GM18861 (cell line): ENCODE data around the gene ZSWIM3.
A peak's percentile ranks its signal among the peaks of the same experiment; 100 is the strongest.

Experiments
- ATAC-seq: cut with Tn5 transposase; IDR thresholded peaks from one replicate; pipeline ENCODE4 v1.9.1; 2021; ENCODE audit not compliant: unreplicated experiment

ZSWIM3 gene

DNA sequence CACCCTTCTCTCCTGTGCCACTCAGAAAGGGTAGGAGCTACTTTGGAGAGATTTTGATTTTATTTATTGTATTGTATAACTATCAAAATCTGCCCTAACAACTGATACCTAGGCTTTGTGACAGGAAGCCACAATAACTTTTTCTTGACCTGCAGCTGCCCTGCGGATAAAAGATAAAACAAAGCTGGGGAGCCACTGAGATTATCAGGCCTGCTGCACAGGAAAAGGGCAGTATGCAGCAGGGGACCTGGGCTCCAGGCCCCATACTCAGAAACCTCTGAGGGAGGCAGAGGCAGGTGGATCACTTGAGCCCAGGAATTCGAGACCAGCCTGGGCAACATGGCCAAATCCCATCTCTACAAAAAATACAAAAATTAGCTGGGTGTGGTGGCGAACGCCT lies 24.8 kb upstream of the ZSWIM3 start:
- ATAC-seq = no peak

DNA sequence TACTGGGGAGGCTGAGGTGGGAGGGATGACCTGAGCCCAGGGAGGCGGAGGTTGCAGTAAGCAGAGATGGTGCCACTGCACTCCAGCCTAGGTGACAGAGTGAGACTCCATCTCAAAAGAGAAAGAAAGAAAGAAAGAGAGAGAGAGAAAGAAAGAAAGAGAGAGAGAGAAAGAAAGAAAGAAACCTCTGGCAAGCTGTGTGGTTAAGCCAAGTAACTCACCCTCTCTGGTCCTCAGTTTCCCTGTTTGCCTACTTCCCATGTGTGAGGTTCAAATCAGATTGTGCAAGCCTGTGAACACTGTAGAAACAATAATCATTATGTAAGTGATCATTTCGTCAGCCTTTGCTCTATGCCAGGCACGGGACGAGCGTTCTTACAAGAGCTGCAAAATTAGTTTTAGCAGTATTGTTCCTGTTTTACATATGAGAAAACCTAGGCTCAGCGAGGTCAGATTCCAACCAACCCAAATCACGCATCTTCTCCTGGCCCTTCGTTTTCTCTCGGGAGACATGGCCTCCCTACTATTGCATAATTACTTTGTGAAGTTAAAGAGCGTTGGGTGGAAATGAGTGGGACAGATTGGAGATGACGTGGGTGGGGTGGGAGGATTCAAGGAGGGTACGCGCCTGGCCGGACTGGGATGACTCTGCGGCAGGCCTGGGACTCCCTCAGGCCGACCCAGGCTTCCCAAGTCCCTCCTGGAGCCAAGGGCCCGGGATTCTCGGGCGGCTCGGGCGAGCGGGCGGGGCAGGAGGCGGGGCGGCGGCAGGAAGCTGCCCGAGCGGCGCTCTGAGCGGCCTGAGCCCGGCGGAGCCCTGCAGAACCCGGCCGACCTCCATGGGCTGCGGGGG lies 24.2 kb upstream of the ZSWIM3 start, which contains the start of gene SNX21:
Gene SNX21 (plus strand): TSS at position 770 of the 853 bp plus-strand sequence. CDS start 121 bp downstream, outside the sequence.
- ATAC-seq = no peak

DNA sequence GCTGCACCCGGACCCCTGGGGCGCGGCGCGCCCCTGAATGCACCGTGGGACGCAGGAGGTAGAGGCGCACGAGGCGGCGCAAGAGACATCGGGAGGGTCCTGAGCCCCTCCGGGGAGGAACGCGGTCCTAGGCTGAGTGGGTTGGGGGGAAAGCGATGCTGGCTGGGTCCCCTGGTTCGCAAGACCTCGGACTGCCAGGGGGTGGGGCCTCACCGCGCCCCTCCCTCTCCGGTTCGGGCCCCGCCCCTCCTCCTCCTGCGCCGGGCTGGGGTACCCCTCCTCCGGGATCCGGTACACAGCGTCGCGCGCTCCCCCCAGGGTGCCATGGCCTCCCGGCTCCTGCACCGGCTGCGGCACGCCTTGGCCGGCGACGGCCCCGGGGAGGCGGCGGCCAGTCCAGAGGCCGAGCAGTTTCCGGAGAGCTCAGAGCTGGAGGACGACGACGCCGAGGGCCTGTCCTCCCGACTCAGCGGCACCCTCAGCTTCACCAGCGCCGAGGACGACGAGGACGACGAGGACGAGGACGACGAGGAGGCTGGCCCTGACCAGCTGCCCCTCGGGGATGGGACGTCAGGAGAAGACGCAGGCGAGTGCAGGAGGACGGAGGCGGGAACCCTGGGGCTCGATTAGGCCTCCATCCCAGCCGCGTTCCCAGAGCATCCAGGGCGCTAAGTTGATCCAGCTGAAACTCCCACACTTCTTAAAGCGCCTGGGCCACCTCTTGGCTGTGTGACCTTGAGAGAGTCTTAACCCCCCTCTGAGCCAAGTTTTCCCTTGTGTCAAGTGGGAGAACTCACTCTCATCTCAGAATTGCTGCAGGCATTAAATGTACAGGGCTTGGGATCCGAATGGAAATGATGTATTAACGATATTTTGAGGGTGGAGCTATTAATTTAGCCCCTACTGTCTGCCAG lies 23.3 kb upstream of the ZSWIM3 start:
- no peak for ATAC-seq

- no peak for ATAC-seq
Observed at GRCh38 chr20:45834797-45835161, 22.6 kb upstream of the ZSWIM3 start.

DNA sequence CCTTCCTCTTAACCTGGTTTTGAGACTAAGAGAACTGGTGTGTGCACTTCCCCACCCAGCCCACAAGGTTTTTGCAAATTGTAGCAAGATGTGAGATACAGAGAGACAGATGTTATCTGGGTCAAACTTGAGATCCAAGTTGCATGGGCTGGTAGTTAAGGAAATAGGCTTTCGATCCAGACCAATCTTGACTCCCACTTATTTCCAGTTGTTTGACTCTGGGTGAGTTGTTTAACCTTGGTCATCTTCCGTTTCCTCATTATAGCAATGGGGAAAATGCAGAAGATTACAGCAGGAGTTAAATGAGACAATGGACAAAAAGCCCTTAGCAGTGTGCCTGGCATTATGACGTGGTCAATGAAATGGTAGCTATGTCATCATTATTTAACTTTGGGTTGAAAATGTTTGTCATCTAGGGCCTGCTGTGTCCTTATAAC lies 22.1 kb upstream of the ZSWIM3 start:
- ATAC-seq = no peak

- ATAC-seq = no peak
Observed at GRCh38 chr20:45835825-45836224, 21.6 kb upstream of the ZSWIM3 start.

DNA sequence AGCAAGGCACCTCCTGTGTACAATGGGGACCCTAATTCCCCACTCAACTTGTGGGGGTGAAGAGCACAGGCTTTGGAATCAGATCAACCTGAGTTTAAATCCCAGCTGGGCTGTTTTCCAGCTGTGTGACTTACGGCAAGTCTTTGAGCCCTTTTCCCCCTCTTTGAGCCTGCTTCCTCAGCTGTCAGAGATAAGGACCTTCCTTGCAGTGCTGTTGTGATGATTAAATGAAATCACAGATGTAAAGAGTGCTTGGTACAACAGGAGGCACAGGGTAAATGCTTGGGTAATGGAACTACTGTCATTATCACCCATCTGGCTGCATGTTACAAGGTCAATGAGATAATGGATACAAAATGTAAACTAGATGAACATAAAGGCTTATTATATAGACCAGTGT lies 20.6 kb upstream of the ZSWIM3 start:
- no peak for ATAC-seq

GRCh38 chr20:45840700-45841198 lies 16.7 kb upstream of the ZSWIM3 start:
- ATAC-seq = no peak

DNA sequence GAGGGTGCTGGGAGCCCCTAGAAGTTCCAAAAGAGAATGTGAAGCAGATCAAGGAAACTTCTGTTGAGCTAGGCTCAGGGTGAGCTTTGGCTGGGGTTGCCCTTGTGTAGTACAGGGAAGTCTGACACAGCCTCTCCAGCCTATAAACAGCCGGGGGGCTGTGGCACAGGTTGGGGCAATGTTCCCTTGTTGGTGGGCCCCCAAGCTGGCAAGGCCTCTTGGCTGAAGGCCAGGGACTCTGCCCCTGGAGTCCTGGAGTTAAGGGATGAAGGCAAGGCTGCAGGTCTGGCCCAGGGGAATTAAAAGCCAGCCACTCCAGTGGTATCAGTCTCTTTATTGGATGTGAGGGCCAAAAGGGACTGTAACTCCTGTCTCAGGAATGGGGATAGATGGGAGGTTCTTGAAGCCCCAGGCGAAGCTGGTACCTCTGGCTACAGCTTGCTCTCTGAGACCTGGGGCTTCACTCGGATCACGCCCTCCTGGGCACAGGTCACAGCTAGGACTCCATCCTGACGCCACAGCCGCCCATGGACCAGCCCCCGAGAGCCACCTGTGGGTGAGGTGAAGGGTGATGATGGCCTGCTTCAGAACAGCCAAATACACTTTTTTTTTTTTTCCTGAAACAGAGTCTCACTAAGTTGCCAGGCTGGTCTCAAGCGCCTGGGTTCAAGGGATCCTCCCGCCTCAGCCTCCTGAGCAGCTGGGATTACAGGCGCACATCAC lies 15.8 kb upstream of the ZSWIM3 start:
- ATAC-seq = no peak

DNA sequence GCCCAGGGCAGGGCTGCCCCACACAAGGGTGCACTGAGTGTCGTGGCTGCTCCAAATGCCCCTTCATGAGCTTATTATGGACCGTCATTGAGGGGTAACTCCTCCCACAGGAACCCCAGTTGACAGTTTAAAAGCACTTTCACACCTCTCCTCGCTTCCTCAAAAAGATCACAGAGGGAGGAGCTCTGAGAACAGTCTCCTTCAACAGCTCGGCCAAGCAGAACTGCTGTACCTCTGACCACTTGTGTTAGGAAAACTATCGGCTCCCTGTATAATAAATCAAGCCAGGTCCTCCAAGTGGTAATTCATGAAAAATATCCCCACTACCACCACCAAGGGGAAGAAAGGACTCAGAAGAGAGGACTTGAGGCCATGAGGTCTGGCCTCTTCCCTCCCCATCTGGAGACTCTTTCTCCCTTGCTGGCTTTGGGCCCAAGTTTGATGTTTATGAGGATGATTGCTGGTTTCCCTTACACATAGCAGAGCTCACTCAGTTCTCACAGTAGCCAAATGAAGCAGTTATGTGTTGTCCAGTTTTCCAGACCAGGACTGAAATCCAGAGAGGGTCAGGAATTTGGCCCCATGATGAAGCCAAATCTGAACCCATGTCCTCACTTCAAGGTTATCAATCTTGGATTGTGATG lies 15.1 kb upstream of the ZSWIM3 start:
- no peak for ATAC-seq

DNA sequence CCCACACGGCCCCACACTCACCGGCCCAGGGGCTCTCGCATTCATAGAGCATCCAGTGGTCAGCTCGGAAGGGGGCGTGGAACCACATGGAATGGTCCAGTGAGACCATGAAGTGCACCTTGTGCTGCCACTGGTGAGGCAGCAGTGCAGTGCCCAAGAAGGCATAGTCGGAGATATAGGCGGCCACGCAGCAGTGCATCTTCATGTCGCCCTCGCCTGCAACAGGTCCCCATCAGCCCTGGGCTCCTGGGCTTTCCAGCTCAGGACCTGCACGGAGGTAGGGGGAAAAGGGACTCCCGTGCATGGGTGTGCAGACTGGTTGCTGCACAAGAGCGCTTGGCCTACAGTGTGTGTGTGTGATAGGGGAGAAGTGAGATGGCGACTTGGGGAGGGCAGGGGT lies 13.9 kb upstream of the ZSWIM3 start:
- ATAC-seq = no peak

GRCh38 chr20:45845452-45845851 lies 12.0 kb upstream of the ZSWIM3 start:
- ATAC-seq = no peak

DNA sequence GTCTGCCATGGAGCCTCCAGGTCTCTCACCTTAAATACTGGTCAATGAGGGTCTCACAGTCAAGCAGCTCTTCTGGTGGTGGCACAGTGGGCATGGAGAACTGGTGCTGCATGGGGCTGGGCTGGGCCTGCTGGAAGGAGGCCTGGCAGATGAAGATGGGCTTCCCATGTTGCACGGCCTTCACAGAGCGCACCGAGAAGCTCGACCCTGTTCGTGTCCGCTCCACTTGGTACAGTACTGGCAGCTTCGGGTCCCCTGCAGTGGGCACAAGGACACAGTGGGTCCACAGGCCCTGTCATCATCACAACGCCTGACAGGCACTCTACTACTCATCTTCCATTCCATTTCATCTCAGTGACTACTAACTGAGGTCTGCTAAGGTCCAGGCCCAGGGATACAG lies 9.0 kb upstream of the ZSWIM3 start:
- no peak for ATAC-seq

- no peak for ATAC-seq
Observed at GRCh38 chr20:45848969-45849582, 8.3 kb upstream of the ZSWIM3 start.

- ATAC-seq = no peak
Observed at GRCh38 chr20:45850238-45850637, 7.2 kb upstream of the ZSWIM3 start.

DNA sequence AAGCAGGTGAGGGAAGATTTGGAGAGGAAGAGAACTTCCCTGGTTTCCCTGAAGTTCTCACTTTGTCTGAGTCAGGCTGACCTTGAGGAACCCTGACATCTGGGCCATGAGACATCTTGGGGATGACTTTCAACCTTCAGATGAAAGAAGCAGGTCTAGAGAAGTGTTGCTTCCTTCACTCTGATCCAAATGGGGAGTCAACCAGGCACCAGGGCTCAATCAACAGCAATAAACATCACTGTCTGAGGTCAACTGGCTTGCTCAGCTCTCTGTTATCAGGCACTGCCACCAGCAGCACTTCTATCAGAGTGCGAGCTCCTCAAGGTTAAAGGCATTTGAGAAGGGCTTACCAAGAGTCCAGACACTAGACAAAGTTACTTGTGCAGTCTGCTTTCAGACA lies 6.5 kb upstream of the ZSWIM3 start:
- no peak for ATAC-seq

- no peak for ATAC-seq
Observed at GRCh38 chr20:45851501-45851900, 5.9 kb upstream of the ZSWIM3 start.

GRCh38 chr20:45852326-45852725 lies 5.1 kb upstream of the ZSWIM3 start:
- no peak for ATAC-seq

- ATAC-seq = no peak
Observed at GRCh38 chr20:45853484-45853883, 3.9 kb upstream of the ZSWIM3 start.

GRCh38 chr20:45857882-45858216 lies 435 bp downstream of the ZSWIM3 start:
- peak; percentile 16 for ATAC-seq
